Uterus (tissue), 2 donors: Measurements from ENCODE around the gene SLC9C1.

Experiments
- CTCF ChIP-seq, 4 experiments: fragments of 200-600 bp in 2 of 4; fragments of 450-650 bp in 2 of 4; sonication (generic) in 2 of 4; IDR thresholded peaks; one replicate each; pipeline ENCODE4 v1.5.1; 2016 to 2019; ENCODE audit warnings: antibody characterized with exemption in 4 of 4, mild to moderate bottlenecking in 2 of 4, moderate library complexity in 1 of 4
- POLR2A ChIP-seq, 2 donors: fragments of 450-650 bp; IDR thresholded peaks; one replicate each; pipeline ENCODE4 v1.6.1; 2016; ENCODE audit warnings: antibody characterized with exemption in 2 of 2, mild to moderate bottlenecking in 1 of 2, moderate library complexity in 1 of 2

- TF ChIP-seq CTCF (IDR thresholded peaks at IDR 0.05) (no peak), POLR2A (IDR thresholded peaks at IDR 0.05) (no peak)
Observed at GRCh38 chr3:112117841-112118571, 176.0 kb downstream of the SLC9C1 start.
